CD4-positive, alpha-beta T cell (primary cell): ENCODE data around the gene DOK1. TPM values are rescaled to one million over a fixed set of nuclear protein-coding genes. Genes with fewer than 3 reads are reported as not detected.

Experiments
- ATAC-seq: fragments of 200-7000 bp; cut with Tn5 transposase; one replicate; pipeline ENCODE4 v1.10.0; 2022; ENCODE audit warnings: mild to moderate bottlenecking; ENCODE audit not compliant: poor library complexity
- CTCF ChIA-PET: fragments of 350-600 bp; sonication (Branson Sonifier 250); formaldehyde crosslinking; loops from one replicate; lab custom pipeline; 2021; ENCODE audit warnings: antibody characterized with exemption, inconsistent platforms; lab: Charles Lee
- POLR2A ChIA-PET: fragments of 350-600 bp; sonication (Branson Sonifier 250); formaldehyde crosslinking; loops from one replicate; lab custom pipeline; 2021; ENCODE audit warnings: antibody characterized with exemption, inconsistent platforms; lab: Charles Lee
- DNase-seq, 14 experiments: peaks; one replicate each; pipeline ENCODE4 v3.0.0-alpha.2; 2013 to 2020; ENCODE audit warnings: mixed read lengths in 2 of 14
- H3K27ac ChIP-seq, 2 donors: one replicate each; pipeline versions ENCODE4 v1.5.1 to v1.7.0; 2013; ENCODE audit warnings: low read length in 2 of 2, low read depth in 1 of 2, mild to moderate bottlenecking in 1 of 2
- H3K27me3 ChIP-seq, 2 experiments: 1 replicate in 1 of 2; 2 replicates in 1 of 2; pipeline versions ENCODE4 v1.6.1 to v1.7.0; 2013; ENCODE audit warnings: low read length in 2 of 2, control low read depth in 1 of 2, mild to moderate bottlenecking in 1 of 2, moderate library complexity in 1 of 2; ENCODE audit not compliant: insufficient read depth in 2 of 2, control insufficient read depth in 1 of 2
- H3K36me3 ChIP-seq: one replicate; pipeline ENCODE4 v1.6.1; 2013; ENCODE audit warnings: low read length, control low read depth; ENCODE audit not compliant: insufficient read depth
- H3K4me1 ChIP-seq: one replicate; pipeline ENCODE4 v1.6.1; 2013; ENCODE audit warnings: low read length, control low read depth; ENCODE audit not compliant: insufficient read depth
- H3K4me3 ChIP-seq: one replicate; pipeline ENCODE4 v1.5.1; 2013; ENCODE audit warnings: mild to moderate bottlenecking, low read length, moderate library complexity
- H3K9me3 ChIP-seq, 2 experiments: 1 replicate in 1 of 2; 2 replicates in 1 of 2; pipeline versions ENCODE4 v1.6.1 to v1.7.0; 2013; ENCODE audit warnings: low read length in 2 of 2, mild to moderate bottlenecking in 2 of 2, control low read depth in 1 of 2, moderate library complexity in 1 of 2; ENCODE audit not compliant: control insufficient read depth in 1 of 2, insufficient read depth in 1 of 2
- H3K27ac Mint-ChIP-seq: one replicate; pipeline ENCODE4 v1.8.0; 2020; ENCODE audit warnings: mixed read lengths
- H3K27me3 Mint-ChIP-seq: one replicate; pipeline ENCODE4 v1.8.0; 2021; ENCODE audit warnings: mixed read lengths
- H3K36me3 Mint-ChIP-seq: one replicate; pipeline ENCODE4 v1.8.0; 2021; ENCODE audit warnings: low read depth, mixed read lengths
- H3K4me1 Mint-ChIP-seq: one replicate; pipeline ENCODE4 v1.8.0; 2021; ENCODE audit warnings: low read depth, mixed read lengths
- H3K4me3 Mint-ChIP-seq: one replicate; pipeline ENCODE4 v1.8.0; 2020; ENCODE audit warnings: mild to moderate bottlenecking, mixed read lengths
- H3K9me3 Mint-ChIP-seq: one replicate; pipeline ENCODE4 v1.8.0; 2020; ENCODE audit warnings: mixed read lengths
- intact Hi-C, 2 experiments: fragments of 100-400 bp; cut with DNase I in 1 of 2; cut with micrococcal nuclease in 1 of 2; formaldehyde crosslinking; loops; one replicate each; pipeline versions ENCODE4 v1.15.1 to v1.9.0; 2023 to 2025; cut with DNase I, micrococcal nuclease
- total RNA-seq, 174 experiments: library from RNA in 2 of 174; stranded (reverse) in 2 of 174; gene quantifications; one replicate each; pipeline ENCODE4 v1.2.3 and lab custom pipeline; 2021 to 2026
- TF ChIP-seq, protein P1 (sequence below): fragments of 200-600 bp; IDR thresholded peaks from one replicate; pipeline ENCODE4 v1.8.0; 2022; ENCODE audit warnings: antibody characterized with exemption, mild to moderate bottlenecking

DOK1 gene
- total RNA-seq, 2 experiments from 2014 or later: 3.4 to 6.0 TPM

GRCh38 chr2:74530239-74531187 lies 24.0 kb upstream of the DOK1 start:
- Mint-ChIP-seq H3K36me3 (peaks cover 52% of the 10 kb centered on the region), H3K27me3 (no peaks in the 10 kb centered on the region), H3K4me1 (peaks cover 42% of the 10 kb centered on the region), H3K9me3 (no peaks in the 10 kb centered on the region), H3K4me3 (peak overlapping the region; percentile 91), H3K27ac (peak overlapping the region; percentile 84)
- H3K27me3 ChIP-seq: no peaks in the 10 kb centered on the region
- intact Hi-C loops: loop anchor here (1.0 to 10.0 kb wide), 5 partner anchors 24 to 706 kb away; partner anchors contain the start of genes DOK1 (in 1 of the 2) and STAMBP (in 1 of the 2)
- peak overlapping the region; percentile 84 for H3K4me3 ChIP-seq
- ChIA-PET CTCF (interaction anchor here (1.4 to 4.6 kb wide), 5 partner anchors 14 to 57 kb away, joined by 3 to 34 read pairs (median 6); partner anchors contain the start of genes CCDC142, PCGF1, TLX2 and TTC31), POLR2A (interaction anchor here (0.7 to 3.8 kb wide), 22 partner anchors 10 to 707 kb away, joined by 3 to 37 read pairs (median 9); partner anchors contain the start of genes C2orf81, CCDC142, INO80B and LBX2)
- TF ChIP-seq, protein P1, sequence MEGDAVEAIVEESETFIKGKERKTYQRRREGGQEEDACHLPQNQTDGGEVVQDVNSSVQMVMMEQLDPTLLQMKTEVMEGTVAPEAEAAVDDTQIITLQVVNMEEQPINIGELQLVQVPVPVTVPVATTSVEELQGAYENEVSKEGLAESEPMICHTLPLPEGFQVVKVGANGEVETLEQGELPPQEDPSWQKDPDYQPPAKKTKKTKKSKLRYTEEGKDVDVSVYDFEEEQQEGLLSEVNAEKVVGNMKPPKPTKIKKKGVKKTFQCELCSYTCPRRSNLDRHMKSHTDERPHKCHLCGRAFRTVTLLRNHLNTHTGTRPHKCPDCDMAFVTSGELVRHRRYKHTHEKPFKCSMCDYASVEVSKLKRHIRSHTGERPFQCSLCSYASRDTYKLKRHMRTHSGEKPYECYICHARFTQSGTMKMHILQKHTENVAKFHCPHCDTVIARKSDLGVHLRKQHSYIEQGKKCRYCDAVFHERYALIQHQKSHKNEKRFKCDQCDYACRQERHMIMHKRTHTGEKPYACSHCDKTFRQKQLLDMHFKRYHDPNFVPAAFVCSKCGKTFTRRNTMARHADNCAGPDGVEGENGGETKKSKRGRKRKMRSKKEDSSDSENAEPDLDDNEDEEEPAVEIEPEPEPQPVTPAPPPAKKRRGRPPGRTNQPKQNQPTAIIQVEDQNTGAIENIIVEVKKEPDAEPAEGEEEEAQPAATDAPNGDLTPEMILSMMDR: no peak
- H3K9me3 ChIP-seq: peaks cover 0 to 6% of the 10 kb centered on the region in 2 experiments
- peak overlapping the region; percentile 79 to 86 for H3K27ac ChIP-seq
- peaks cover 35% of the 10 kb centered on the region for H3K4me1 ChIP-seq
- H3K36me3 ChIP-seq: peaks cover 41% of the 10 kb centered on the region
- DNase-seq: peak in 8 of 14 experiments; percentile 21 to 83 (median 40)
- peak; percentile 21 for ATAC-seq

GRCh38 chr2:74531666-74532065 lies 22.9 kb upstream of the DOK1 start:
- Histone ChIP-seq H3K27ac (no peak overlapping the region), H3K27me3 (no peaks in the 10 kb centered on the region), H3K4me1 (peaks cover 32% of the 10 kb centered on the region), H3K4me3 (no peak overlapping the region), H3K36me3 (peaks cover 31% of the 10 kb centered on the region), H3K9me3 (peaks cover 0 to 3% of the 10 kb centered on the region in 2 experiments)
- Mint-ChIP-seq H3K9me3 (no peaks in the 10 kb centered on the region), H3K36me3 (peaks cover 40% of the 10 kb centered on the region), H3K27ac (peak overlapping the region; percentile 20), H3K27me3 (no peaks in the 10 kb centered on the region), H3K4me1 (peaks cover 36% of the 10 kb centered on the region), H3K4me3 (peak overlapping the region; percentile 74)
- CTCF ChIA-PET: interaction anchor here (0.7 to 4.6 kb wide), 12 partner anchors 15 to 282 kb away, joined by 3 to 34 read pairs (median 4); partner anchors contain the start of genes CCDC142, INO80B, LBX2 and TTC31
- DNase-seq (no peak), ATAC-seq (no peak)
- POLR2A ChIA-PET: interaction anchor here (0.6 to 3.8 kb wide), 11 partner anchors 14 to 353 kb away, joined by 3 to 27 read pairs (median 3); partner anchors contain the start of genes C2orf81, CCDC142, MOB1A and PCGF1
- intact Hi-C loops: loop anchor here (1.0 to 10.0 kb wide), 6 partner anchors 48 to 707 kb away; partner anchors contain the start of genes TTC31 (in 2 of the 2) and STAMBP (in 1 of the 2)
- TF ChIP-seq, protein P1: no peak

- Histone ChIP-seq H3K27me3 (no peaks in the 10 kb centered on the region), H3K4me3 (no peak overlapping the region), H3K36me3 (peaks cover 25% of the 10 kb centered on the region), H3K4me1 (peaks cover 30% of the 10 kb centered on the region), H3K9me3 (no peaks in the 10 kb centered on the region), H3K27ac (no peak overlapping the region)
- Mint-ChIP-seq H3K27me3 (no peaks in the 10 kb centered on the region), H3K4me3 (peak overlapping the region; percentile 74), H3K36me3 (peaks cover 35% of the 10 kb centered on the region), H3K4me1 (peaks cover 36% of the 10 kb centered on the region), H3K9me3 (no peaks in the 10 kb centered on the region), H3K27ac (peak overlapping the region; percentile 20)
- intact Hi-C loops: loop anchor here (1.0 to 10.0 kb wide), 5 partner anchors 49 to 707 kb away; partner anchors contain the start of genes TTC31 (in 2 of the 2) and STAMBP (in 1 of the 2)
- ATAC-seq (no peak), DNase-seq (peak in 3 of 14 experiments; percentile 67 to 73 (median 70))
- CTCF ChIA-PET: interaction anchor here (0.7 to 4.6 kb wide), 11 partner anchors 22 to 282 kb away, joined by 3 to 34 read pairs (median 4); partner anchors contain the start of genes CCDC142, INO80B, LBX2 and TTC31
- POLR2A ChIA-PET: interaction anchor here (0.6 to 3.8 kb wide), 10 partner anchors 15 to 354 kb away, joined by 3 to 27 read pairs (median 3); partner anchors contain the start of genes C2orf81, CCDC142, MOB1A and PCGF1
- TF ChIP-seq, protein P1: peak; percentile 56
These were observed 22.3 kb upstream of the DOK1 start for GRCh38 chr2:74532222-74532621.
